Peyer's patch (tissue), 4 donors: ENCODE measurements around the gene ZYG11B. TPM values are rescaled to one million over a fixed set of nuclear protein-coding genes. Genes with fewer than 3 reads are reported as not detected.
"Not testable (repeated sequence)": the region's sequence is repeated elsewhere in the genome, so short reads cannot be mapped to it uniquely, and the experiment has no call there.

Experiments
- DNase-seq, 3 donors: peaks; one replicate each; pipeline ENCODE4 v3.0.0-alpha.2; 2017 to 2019
- H3K27ac ChIP-seq, 4 donors: fragments of 200-600 bp; sonication (generic); one replicate each; pipeline ENCODE4 v1.5.1; 2016 to 2019
- H3K27me3 ChIP-seq, 2 donors: fragments of 200-600 bp; sonication (generic); one replicate each; pipeline ENCODE4 v1.5.1; 2019
- H3K36me3 ChIP-seq, 3 donors: fragments of 200-600 bp; sonication (generic); one replicate each; pipeline ENCODE4 v1.5.1; 2016 to 2019
- H3K4me1 ChIP-seq, 4 donors: fragments of 200-600 bp; sonication (generic); one replicate each; pipeline ENCODE4 v1.5.1; 2016 to 2019
- H3K4me3 ChIP-seq, 4 donors: fragments of 200-600 bp; sonication (generic); 1 replicate in 3 of 4; 2 replicates in 1 of 4; pipeline ENCODE4 v1.5.1; 2016 to 2019; ENCODE audit warnings: mild to moderate bottlenecking in 1 of 4
- H3K9me3 ChIP-seq, 4 donors: fragments of 200-600 bp; sonication (generic); one replicate each; pipeline ENCODE4 v1.5.1; 2016 to 2019; ENCODE audit warnings: mild to moderate bottlenecking in 1 of 4
- POLR2A ChIP-seq, 2 donors: fragments of 450-650 bp; IDR thresholded peaks; one replicate each; pipeline ENCODE4 v1.5.1; 2017; ENCODE audit warnings: antibody characterized with exemption in 2 of 2, mild to moderate bottlenecking in 2 of 2, moderate library complexity in 2 of 2
- total RNA-seq, 4 donors: library from RNA; depleted of rRNA; stranded (reverse); fragments of >200 nt; gene quantifications; one replicate each; pipeline ENCODE4 v1.1.0, GENCODE V29; 2016
- TF ChIP-seq, protein P1 (sequence below), 6 experiments: fragments of 450-650 bp in 4 of 6; fragments of 200-600 bp in 2 of 6; sonication (generic) in 1 of 6; IDR thresholded peaks; one replicate each; pipeline ENCODE4 v1.5.1; 2017 to 2019; ENCODE audit warnings: antibody characterized with exemption in 6 of 6, mild to moderate bottlenecking in 3 of 6, moderate library complexity in 1 of 6

ZYG11B gene
- total RNA-seq, 4 donors from 2014 or later: 21.4 to 36.3 (median 27.8) TPM

DNA sequence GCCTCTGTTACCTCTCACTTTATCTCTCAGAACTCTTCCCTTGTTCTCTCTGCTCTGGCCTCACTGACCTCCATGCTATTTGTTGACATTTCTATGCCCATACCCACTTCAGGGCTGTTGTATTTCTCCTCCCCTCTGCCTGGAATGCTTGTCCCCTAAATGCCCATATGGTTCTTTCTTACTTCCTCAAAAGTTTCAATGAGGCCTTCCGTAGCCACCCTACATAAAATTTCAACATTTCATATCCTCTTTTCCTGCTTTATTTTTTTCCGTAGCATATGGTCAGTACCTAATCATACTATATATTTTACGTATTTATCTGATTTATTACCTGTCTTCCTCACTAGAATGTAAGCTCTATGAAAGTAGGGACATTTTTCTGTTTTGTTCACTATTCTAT is 69.2 kb downstream of the ZYG11B start:
- H3K27me3 ChIP-seq: no peaks in the 10 kb centered on the region
- no peak overlapping the region for H3K27ac ChIP-seq
- H3K4me1 ChIP-seq: no peaks in the 10 kb centered on the region
- no peaks in the 10 kb centered on the region for H3K9me3 ChIP-seq
- TF ChIP-seq, protein P1, sequence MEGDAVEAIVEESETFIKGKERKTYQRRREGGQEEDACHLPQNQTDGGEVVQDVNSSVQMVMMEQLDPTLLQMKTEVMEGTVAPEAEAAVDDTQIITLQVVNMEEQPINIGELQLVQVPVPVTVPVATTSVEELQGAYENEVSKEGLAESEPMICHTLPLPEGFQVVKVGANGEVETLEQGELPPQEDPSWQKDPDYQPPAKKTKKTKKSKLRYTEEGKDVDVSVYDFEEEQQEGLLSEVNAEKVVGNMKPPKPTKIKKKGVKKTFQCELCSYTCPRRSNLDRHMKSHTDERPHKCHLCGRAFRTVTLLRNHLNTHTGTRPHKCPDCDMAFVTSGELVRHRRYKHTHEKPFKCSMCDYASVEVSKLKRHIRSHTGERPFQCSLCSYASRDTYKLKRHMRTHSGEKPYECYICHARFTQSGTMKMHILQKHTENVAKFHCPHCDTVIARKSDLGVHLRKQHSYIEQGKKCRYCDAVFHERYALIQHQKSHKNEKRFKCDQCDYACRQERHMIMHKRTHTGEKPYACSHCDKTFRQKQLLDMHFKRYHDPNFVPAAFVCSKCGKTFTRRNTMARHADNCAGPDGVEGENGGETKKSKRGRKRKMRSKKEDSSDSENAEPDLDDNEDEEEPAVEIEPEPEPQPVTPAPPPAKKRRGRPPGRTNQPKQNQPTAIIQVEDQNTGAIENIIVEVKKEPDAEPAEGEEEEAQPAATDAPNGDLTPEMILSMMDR (IDR thresholded peaks at IDR 0.05): no peak
- TF ChIP-seq POLR2A (IDR thresholded peaks at IDR 0.05): no peak
- no peak for DNase-seq
- no peak overlapping the region for H3K4me3 ChIP-seq
- peaks cover 0 to 23% (median 0%) of the 10 kb centered on the region in 3 donors for H3K36me3 ChIP-seq

DNA sequence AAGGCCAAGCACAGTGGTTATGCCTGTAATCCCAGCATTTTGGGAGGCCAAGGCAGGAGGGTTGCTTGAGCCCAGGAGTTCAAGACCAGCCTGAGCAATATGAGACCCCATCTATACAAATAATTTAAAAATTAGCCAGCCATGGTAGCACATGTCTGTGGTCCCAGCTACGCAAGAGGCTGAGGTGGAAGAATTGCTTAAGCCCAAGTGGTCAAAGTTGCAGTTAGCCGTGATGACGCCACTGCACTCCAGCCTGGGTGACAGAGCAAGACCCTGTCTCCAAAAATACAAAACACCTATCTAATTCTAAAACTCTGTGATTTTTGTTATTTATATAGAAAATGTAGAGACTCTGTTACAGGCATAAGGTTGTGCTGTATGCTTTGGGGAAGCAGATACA is 72.1 kb downstream of the ZYG11B start:
- Histone ChIP-seq H3K27ac (no peak overlapping the region), H3K9me3 (no peaks in the 10 kb centered on the region), H3K4me1 (no peaks in the 10 kb centered on the region), H3K4me3 (no peak overlapping the region), H3K36me3 (peaks cover 0 to 28% (median 0%) of the 10 kb centered on the region in 3 donors), H3K27me3 (no peaks in the 10 kb centered on the region)
- TF ChIP-seq POLR2A (IDR thresholded peaks at IDR 0.05): no peak
- TF ChIP-seq, protein P1 (IDR thresholded peaks at IDR 0.05): no peak
- DNase-seq: no peak

DNA sequence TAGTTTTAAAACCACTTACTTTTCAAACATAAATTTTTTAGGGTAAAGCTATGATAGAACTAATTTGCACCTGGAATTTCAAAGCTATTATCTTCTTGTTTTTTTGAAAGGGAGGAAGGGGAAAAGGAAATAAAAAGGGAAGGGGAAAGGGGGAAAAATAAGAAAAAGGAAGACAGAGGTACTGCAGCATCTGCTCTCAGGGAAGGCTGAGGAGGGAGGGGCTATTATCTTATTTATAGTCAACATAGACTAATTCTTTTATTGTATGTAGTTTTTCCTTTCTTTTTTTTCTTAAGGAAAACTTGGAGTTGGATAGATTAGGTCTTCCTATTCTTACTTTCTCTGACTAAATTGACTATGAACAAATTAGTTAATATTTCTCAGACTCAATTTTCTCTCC is 74.8 kb downstream of the ZYG11B start:
- Histone ChIP-seq H3K9me3 (no peaks in the 10 kb centered on the region), H3K27ac (no peak overlapping the region), H3K27me3 (no peaks in the 10 kb centered on the region), H3K4me1 (no peaks in the 10 kb centered on the region), H3K36me3 (peaks cover 0 to 39% (median 0%) of the 10 kb centered on the region in 3 donors), H3K4me3 (no peak overlapping the region)
- no peak for DNase-seq
- TF ChIP-seq, protein P1 (IDR thresholded peaks at IDR 0.05): no peak
- no peak for TF ChIP-seq POLR2A (IDR thresholded peaks at IDR 0.05)

DNA sequence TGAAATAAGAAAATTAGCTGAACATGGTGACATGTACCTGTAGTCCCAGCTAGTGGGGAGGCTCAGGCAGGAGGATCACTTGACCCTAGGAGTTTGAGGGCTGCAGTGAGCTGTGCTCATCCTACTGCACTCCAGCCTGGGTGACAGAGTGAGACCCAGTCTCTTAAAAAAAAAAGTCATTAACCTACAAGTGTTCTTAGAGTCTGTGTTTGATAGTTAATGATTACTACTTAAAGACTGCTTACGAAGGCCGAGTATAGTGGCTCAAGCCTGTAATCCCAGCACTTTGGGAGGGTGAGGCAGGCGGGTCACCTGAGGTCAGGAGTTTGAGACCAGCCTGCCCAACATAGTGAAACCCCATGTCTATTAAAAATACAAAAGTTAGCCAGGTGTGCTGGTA is 77.8 kb downstream of the ZYG11B start:
- H3K4me3 ChIP-seq, DNase-seq, H3K27me3 ChIP-seq, H3K9me3 ChIP-seq, H3K27ac ChIP-seq, H3K4me1 ChIP-seq: not testable (repeated sequence)
- H3K36me3 ChIP-seq: peaks cover 0 to 29% (median 0%) of the 10 kb centered on the region in 3 donors

DNA sequence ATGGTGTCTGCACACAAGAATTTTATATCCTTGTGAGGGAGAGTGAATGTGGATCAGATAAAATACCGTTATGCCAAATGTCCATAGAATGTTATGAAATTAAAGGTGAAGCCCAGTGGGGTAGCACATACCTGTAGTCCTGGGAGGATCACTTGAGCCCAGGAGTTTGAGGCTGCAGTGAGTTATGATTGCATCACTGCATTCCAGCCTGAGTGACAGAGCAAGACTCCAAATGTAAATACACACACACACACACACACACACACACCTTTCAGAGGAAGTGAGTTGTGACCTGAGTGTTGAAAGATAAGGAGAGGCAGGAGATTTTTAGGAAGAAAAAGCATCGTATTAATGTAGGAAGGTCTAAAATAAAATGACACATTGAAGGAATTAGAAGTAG is 88.2 kb downstream of the ZYG11B start:
- TF ChIP-seq POLR2A (IDR thresholded peaks at IDR 0.05): no peak
- TF ChIP-seq, protein P1 (IDR thresholded peaks at IDR 0.05): no peak
- H3K9me3 ChIP-seq: no peaks in the 10 kb centered on the region
- H3K27ac ChIP-seq: no peak overlapping the region
- peaks cover 0 to 48% (median 0%) of the 10 kb centered on the region in 3 donors for H3K36me3 ChIP-seq
- no peak for DNase-seq
- no peaks in the 10 kb centered on the region for H3K4me1 ChIP-seq
- no peak overlapping the region for H3K4me3 ChIP-seq
- H3K27me3 ChIP-seq: no peaks in the 10 kb centered on the region

DNA sequence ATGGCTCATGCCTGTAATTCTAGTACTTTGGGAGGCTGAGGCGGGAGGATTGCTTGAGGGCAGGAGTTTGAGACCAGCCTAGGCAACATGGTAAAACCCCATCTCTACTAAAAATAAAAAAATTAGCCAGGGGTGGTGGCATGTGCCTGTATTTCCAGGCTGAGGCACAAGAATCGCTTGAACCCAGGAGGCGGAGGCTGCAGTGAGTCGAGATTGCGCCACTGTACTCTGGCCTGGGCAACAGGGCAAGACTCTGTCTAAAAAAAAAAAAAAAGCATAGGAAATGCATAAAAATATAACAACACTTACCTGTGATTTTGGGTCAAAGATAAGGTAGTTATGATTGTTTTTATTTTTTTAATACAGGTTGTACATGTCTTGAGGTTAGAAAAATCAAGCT is 94.6 kb downstream of the ZYG11B start:
- not testable (repeated sequence) for H3K9me3 ChIP-seq, H3K27ac ChIP-seq, DNase-seq, H3K27me3 ChIP-seq, H3K4me1 ChIP-seq, H3K4me3 ChIP-seq
- peaks cover 0 to 50% (median 0%) of the 10 kb centered on the region in 3 donors for H3K36me3 ChIP-seq

DNA sequence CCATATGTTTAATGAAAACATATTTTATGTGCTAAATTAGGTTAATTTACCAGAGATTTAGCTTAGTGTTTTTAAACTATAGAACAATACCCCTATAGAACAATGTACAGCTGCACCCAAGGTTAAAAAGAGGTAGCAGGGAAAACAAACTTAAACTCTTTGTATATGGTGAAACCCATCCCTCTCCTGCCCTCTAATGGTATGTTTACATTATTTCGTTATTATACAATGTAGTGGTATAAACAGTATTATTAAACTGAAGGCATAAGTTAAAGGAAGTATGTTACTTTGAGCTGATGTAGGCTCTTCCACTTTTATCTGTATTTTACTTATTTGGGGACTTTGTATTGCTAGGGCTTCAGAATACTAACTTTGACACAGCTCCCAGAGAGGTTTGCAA is 99.6 kb downstream of the ZYG11B start:
- TF ChIP-seq POLR2A (IDR thresholded peaks at IDR 0.05): no peak
- TF ChIP-seq, protein P1 (IDR thresholded peaks at IDR 0.05): peak in 4 of 6 experiments; percentile 15 to 27 (median 23)
- H3K4me3 ChIP-seq: no peak overlapping the region

More for the DNA sequence above, 99.6 kb downstream of the ZYG11B start:
- DNase-seq: no peak
- no peaks in the 10 kb centered on the region for H3K9me3 ChIP-seq
- H3K27me3 ChIP-seq: no peaks in the 10 kb centered on the region
- peaks cover 0 to 15% (median 0%) of the 10 kb centered on the region in 3 donors for H3K36me3 ChIP-seq
- no peaks in the 10 kb centered on the region for H3K4me1 ChIP-seq
- no peak overlapping the region for H3K27ac ChIP-seq
